Measurements from ENCODE around the gene MYO1G.

Gene MYO1G

DNA sequence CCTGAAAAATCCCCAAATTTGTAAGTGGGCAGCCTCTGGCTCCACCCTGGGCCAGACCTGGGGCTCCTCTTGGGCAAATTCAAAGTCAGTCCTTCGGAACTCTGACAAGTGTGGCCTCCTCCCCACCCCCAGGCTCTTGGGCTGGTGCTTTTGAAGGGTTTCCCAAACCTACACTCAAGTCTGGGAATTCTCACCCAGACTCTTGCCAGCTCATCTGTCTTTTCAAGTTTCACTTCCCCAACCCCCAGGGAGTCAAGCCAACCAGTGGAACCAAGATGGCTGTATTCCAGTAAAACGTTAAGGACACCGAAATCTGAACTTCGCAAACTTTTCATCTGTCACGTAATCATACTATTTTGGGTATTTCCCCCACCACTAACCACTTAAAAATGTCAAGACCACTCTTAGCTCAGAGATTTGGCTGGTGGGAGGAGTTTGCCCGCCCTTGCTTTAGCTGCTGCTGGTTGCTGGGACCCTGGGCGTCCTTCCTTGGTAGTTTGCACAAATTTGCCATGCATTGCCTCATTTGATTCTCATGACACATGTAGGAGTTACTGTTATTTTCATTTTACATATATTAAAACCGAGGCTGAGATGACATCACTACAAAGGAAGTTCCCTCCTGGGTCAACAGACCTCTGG is 1.7 kb upstream of the MYO1G start:
- DNase-seq = no peak

DNA sequence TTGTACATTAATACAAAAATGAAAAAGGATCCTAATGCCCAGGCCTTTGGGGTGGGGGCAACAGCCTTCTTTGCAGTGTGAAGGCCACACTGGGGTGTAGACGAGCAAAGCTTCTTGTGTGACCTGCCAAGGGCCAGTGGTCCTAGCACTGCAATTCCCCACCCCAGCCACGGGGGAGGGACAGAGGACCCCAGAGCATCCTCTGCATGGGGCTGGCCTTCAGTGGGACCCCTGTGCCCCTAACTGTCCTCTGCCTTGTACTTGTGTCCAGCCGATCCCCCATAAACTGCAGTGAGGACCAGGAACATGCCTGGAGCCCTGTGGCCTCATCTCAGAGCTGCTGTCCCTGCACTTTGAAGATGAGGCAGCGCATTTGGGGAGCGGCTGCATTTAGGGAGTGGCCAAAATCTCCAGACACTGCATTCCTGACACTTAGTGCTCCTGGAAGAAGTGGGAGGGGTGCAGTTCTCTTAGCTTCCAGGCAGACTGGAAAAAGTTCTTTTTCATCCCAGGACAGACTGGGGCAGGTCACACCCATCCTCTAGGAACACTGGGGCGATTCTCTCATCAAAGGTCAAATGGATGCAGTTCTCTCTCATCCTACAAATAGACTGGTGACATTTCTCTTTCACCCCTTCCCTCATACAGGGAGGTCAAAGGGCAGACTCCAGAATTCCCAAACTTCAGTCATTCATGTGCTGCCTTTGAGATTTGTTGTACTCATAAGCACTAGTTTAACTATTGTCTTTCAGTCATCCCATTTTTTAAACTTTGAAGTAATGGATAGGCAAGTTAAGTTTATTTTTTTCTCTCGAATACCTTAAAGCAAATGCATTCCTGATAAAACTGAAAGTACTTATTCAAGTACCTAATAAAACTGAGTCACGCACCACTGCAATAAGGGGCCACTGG is 922 bp upstream of the MYO1G start:
- DNase-seq = no peak

GRCh38 chr7:44977959-44978335 is 868 bp downstream of the MYO1G start:
- no peak for DNase-seq

DNA sequence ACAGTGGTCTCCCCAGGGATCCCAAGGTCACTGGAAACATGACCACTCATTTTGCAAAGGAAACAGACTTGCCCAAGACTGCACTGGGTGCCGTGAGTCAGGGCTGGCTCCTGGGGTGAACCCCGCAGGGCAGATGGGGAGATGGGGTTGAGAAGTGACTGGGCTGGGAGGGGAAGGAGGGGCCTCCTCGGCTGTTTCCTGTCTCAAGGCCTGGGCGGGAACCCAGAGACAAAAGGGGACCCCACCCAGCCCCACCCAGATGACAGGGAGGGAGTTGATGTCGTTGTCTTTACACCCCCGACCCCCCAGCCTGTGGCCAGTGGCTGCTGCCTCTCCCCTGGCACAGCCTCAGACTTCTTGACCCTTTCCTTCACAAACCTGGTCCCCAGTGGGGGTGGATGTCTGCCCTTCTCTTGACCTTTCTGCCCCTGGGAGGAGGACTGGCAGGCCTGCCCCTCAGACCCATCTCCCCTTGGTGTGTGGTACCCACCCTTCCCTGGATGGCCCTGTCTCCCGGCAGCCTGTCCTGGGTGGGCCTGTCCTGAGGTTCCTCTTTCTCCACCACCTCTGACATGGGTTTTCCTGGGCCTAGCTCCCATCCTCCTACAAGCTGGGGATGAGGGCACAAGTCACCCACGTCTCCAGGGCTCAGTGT is 1.4 kb downstream of the MYO1G start:
- peak; percentile 26 to 51 (median 44) for DNase-seq

DNA sequence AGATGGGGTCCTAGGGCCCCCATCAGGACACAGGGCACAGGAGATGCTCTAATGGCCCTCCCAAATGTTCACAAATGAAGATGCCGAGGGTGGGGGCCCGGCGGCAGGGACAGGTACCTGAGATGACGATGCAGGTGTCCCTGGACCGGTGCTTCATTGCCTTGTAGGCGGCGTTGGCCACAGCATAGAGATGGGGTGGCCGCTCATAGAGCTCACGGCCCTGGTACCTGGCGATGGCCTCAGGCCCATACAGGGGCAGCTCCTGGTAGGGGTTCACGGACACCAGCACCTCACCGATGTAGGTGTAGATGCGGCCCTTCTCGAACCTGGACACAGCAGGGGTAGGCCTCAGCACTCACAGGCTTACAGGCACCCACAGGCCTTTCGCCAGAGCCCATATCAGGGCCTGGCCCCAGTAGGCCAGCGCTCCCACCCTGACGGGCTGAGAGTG is 2.0 kb downstream of the MYO1G start:
- peak in 1 of 6 experiments; percentile 21 for DNase-seq

GRCh38 chr7:44976040-44976745 is 2.6 kb downstream of the MYO1G start:
- no peak for DNase-seq

GRCh38 chr7:44975331-44976039 is 3.3 kb downstream of the MYO1G start:
- DNase-seq = no peak

DNA sequence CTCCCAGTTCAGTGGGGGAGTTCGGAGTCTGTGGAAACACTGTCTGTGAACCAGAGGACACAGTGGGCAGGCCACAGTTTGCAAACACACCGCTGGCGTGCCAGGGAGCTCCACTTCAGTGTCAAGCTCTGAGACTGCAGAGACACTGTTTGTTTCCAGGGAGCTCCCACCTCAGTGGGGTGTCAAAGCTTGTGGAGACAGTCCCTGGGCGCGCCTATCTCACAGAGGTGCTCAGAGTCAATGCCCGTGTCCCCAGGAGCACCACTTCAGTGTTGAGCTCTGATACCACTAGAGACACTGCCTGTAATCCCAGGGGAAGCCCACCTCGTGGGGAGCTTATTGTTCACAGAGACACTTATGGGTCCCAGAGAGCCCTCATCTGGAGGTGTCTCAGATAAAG is 4.3 kb downstream of the MYO1G start:
- DNase-seq = peak in 1 of 6 experiments; percentile 18

DNA sequence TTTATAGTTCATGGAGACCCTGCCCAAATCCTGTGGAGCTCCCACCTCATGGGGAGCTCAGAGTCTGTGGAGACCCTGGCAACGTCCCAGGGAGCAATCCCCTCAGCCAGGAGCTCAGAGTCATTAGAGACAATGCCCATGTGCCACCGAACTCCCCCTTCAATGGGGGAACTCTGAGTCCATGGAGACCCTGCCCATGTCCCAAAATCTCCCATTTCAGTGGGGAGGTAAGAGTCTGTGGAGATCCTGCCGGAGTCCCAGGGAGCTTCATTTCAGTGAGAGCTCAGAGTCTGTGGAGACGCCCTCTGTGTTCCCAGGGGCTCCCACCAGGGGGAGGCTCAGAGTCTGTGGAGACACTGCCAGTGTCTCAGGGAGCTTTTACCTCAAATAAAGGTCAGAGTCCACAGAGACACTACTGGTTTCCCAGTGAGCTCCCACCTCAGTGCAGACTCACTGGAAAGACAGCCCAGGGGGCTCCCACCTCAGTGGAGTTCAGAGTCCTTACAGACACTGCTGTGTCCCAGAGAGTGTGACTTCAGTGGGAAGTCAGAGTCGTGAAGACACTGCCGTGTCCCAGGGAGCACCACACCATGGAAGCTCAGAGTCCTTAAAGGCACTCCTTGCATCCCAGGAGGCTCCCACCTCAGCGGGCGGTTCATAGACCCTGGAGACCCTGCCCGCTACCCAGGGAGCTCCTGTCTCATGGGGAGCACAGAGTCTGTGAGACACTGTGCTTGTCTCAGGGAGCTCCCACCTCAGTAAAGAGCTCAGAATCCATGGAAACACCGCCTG is 5.0 kb downstream of the MYO1G start:
- DNase-seq = peak; percentile 34 to 71 (median 52)

GRCh38 chr7:44972562-44972961 is 6.3 kb downstream of the MYO1G start:
- no peak for DNase-seq

DNA sequence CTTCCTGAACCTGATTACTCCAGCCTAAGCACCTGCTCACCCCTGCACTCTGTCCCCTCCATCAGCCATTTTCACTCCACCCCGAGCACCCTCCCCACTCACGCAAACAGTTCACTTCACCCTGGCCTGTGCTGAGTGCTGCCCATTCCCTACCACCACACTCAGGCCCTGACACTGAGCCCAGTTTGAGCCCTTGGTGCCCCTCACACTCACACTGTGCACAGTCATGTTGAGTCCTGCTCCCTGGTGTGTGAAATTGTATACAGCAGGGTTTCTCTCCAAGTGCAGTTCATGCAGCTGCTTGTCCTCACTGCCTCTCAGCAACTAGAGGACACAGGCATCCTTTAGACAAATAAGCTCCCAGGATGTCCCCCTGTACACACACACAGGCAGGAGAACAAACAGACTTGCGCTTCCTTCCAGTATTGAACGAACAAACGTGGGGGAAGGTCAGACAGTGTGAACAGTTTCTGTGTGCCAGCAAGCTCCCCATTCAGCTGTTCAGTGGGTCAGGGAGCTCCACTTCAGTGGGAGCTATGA is 6.8 kb downstream of the MYO1G start:
- DNase-seq = no peak

DNA sequence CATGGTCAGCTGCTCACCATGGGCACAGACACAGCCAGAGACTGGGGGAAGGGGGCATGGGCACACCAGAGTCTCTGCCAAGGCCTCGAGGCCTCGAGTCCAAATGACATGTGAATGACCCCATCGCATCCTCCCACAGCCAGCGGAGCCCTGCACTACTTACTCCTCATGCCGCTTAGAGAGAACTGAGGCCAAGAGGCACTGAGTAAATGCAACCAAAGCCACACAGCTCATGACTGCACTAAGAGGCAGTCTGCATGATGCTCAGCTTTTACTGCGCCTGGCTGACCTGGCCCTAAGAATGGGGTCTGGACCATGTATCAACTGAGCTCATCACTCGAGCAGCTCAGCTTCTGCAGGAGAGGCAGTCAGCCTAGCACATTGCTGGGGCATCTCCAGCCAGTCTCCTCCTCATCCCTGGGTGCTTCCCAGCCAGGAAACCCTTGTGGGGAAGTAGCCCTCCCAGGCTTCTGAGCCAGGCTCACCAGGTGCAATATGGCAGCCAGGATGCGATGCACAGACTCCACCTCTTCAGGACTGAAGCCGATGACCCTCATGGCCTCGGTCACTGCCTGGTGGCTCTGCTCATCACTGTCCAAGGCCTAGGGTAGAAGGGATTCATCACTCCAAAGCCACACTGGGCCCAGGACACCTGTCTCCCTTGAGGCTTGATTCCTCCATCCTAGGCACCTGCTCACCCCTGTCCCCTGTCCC is 7.5 kb downstream of the MYO1G start:
- DNase-seq = no peak

- DNase-seq = no peak
Observed at GRCh38 chr7:44970523-44971051, 8.2 kb downstream of the MYO1G start.

DNA sequence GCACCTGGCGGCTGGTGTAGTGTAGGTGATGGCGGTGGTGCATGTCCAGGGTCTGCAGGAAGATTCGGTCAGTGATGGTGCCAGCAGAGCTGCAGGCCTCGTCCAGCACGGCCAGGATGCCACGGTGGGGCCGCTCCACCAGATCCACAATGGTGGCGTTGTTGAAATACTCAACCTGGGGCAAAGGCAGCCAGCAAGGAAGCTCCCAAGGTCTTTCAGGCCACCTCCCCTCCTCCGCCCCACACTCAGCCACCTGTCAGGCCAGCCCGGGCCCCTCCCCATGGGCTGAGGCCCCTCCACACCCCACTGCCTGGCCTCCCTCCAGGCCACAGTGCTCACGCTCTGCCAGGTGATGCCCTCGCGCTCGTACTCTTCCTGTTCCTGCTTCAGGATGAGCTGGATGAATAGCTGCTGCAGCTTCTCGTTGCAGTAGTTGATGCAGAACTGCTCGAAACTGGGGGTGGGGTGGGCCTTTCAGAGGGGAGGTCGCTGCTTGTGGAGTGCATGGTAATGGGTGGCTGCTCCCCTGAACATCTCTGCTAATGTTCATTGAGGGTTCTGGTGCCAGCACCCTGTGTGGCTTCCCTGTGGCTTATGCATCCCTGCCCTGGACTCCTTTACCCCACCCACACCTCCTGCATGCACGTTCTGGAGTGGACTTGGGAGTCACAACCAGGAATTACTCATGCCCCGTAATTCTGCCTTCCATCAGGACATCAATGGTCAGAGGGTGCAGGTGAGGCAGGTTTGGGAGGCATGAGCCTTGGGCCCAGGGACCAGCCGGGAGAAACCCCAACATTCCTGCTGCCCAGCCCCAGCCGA is 8.9 kb downstream of the MYO1G start:
- DNase-seq = no peak

DNA sequence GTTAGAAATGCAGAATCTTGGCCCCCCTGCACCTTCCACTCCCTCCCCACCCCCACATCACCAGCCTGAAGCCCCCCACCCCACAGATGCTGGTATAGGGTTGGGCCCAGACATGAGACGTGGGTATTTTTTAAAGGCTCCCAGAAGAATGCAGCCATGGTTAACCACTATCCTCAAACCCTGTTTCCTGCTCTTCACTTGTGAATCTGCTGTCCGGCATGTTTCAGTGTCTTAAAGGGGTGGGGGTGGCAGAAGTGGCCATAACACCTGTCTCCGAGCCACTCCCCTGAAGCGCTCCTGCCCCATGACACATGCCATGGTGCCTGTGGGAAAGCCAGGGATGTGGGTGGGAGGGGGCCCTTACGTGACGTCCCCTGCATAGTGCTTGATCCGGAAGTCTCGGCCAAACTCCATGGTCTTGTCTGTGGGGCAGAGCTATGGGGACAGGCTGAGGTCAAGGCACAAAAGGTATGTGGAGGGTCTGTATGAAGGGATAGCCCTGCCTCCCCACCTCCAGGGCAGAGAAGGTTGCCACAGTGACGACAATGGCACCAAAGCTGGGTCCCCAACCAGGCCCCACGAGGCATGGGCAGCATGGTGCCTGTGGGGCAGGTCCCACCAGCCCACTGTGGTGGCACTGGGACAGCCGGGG is 9.6 kb downstream of the MYO1G start:
- DNase-seq = no peak

DNA sequence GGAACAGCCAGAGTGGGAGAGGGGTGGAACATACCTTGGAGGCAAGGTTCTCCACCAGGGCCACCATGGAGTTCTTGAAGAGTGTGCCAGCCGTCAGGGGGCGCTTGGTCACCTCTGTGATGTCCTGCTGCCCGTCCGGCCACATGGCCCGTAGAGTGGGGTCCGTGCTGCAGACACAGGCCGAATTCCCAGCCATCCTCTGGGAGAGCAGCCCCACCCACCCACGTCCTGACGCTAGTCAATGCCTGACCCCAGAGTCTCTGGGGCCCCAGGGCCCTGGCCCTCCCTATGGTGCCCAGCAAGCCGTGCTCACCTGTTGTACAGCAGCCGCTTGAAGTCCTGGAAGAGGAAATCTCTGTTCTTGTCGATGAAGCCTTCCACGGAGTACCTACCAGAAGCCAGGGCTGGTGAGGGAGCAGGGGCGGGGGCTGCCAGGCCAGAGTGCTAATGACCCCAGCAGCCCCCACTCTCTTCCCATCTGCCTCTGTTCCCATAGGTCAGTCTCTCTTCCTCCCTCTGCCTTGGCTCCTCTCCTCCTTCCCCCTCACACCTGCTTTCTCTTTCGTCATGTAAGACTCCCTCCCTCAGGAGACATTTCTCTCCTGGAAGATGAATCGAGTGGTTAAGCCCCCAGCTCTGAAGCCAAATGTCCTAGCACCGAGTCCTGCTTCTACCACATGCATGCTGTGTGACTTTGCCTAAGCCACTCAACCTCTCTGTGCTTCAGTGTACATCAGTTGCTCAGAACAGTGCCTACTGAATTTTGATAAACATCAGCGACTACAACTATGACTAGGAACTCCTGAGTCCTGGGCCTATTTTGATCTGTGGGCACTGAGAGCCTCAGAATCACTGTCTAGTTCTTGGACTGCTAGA is 11.0 kb downstream of the MYO1G start:
- DNase-seq = no peak

DNA sequence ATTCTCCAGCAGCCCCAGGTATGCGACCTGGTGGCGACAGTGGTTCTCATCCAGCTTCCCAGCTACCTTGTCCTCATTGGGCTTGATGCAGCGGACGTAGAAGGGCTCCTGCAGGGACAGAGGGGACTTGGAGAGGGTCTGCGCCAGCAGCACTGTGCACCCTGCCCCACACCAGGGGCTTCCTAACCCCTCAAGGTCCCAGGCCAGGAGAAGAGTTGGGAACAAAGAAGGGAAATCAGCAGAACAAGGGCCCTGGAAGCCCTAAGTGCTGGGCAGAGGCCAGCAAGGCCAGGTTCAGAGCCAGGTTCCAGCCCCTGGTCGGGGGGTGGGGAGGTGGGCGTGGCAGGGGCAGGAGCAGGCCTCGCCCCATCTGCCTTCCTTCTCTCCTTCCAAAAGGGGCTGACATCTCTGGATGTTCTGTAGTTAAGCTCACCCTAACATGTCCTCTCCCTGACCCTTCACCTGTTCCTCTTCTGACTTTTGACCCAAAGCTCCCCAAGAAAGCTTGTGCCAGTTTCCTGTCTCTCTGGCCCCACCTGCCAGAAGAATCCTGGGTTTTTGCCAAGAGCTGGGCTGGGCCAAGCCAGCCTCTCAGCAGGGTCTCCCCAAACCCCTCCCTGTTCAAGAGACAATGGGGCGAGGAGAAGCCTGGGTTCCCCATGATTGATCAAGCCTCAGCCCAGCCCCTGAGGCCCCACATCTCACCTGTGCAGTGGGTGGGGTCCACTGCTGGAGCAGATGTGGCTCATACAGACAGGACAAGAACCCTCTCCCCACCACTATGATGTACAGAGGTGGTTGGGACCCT is 11.9 kb downstream of the MYO1G start:
- DNase-seq = no peak

Data from stimulated activated naive CD4-positive, alpha-beta T cell (primary cell).